ENCODE measurements around the gene CDC25C.

CDC25C gene

DNA sequence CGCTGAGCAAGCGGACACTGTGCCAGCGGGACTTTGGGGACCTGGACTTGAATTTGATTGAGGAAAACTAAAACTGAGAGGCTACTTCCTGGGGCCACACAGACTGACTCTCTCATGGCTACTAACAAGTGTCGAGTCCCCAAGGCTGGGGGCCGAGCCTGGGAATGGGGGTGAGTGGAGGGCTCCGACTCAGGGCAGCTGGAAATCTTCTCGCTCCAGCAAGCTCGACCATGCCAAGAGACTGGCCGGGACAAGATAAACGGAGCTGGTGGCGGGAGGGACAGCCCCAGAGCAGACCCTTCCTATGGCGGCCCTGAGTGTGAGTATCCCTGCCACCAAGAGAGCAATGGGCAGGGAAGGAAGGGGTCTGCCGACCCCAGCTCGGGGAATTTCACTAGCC lies 15.3 kb upstream of the CDC25C start:
- Histone ChIP-seq H3K9me3 (ENCODE audit: control insufficient read depth, low read length) (no peaks in the 10 kb centered on the region), H3K18ac (ENCODE audit: low read depth in 1 of 2, low read length in 2 of 2) (no peak overlapping the region), H3K36me3 (ENCODE audit: control insufficient read depth in 1 of 2, insufficient read depth in 2 of 2, low read depth in 1 of 2, low read length in 2 of 2) (peaks cover 55 to 71% of the 10 kb centered on the region in 2 experiments), H3K14ac (ENCODE audit: low read length in 2 of 2) (no peak overlapping the region), H3K9ac (ENCODE audit: low read length) (no peak overlapping the region), H3K27ac (ENCODE audit: low read length, poor library complexity, severe bottlenecking) (no peak overlapping the region), H3K4ac (ENCODE audit: low read depth in 1 of 2, low read length in 2 of 2) (no peak overlapping the region), H2BK12ac (ENCODE audit: low read length in 2 of 2) (no peak overlapping the region), H3K27me3 (ENCODE audit: control insufficient read depth in 1 of 2, insufficient read depth in 1 of 2, low read length in 2 of 2) (no peaks in the 10 kb centered on the region), H2BK5ac (ENCODE audit: low read depth, low read length, poor library complexity, severe bottlenecking) (no peak overlapping the region), H3K4me1 (ENCODE audit: control insufficient read depth, insufficient read depth, low read depth, low read length) (peaks cover 2% of the 10 kb centered on the region), H2BK15ac (ENCODE audit: low read depth, poor library complexity, severe bottlenecking) (no peak overlapping the region), H2BK120ac (ENCODE audit: low read depth, low read length) (no peak overlapping the region), H4K91ac (ENCODE audit: low read length) (no peak overlapping the region), H2AFZ (ENCODE audit: low read depth, low read length) (no peak overlapping the region), H3K4me2 (ENCODE audit: low read length, poor library complexity, severe bottlenecking) (no peak overlapping the region), H3K79me1 (replicated peaks; ENCODE audit: low read length, poor library complexity, severe bottlenecking) (peaks cover 42% of the 10 kb centered on the region), H2AK5ac (ENCODE audit: low read length, severe bottlenecking) (no peak overlapping the region), H3K4me3 (ENCODE audit: insufficient read depth in 1 of 2, low read depth in 1 of 2, low read length in 2 of 2) (no peak overlapping the region), H4K8ac (ENCODE audit: low read length) (no peak overlapping the region), H3K23ac (ENCODE audit: low read length in 2 of 2) (no peak overlapping the region)
- DNase-seq: no peak
- 99% methylated on average over 14 of the region's 14 CpGs for WGBS

DNA sequence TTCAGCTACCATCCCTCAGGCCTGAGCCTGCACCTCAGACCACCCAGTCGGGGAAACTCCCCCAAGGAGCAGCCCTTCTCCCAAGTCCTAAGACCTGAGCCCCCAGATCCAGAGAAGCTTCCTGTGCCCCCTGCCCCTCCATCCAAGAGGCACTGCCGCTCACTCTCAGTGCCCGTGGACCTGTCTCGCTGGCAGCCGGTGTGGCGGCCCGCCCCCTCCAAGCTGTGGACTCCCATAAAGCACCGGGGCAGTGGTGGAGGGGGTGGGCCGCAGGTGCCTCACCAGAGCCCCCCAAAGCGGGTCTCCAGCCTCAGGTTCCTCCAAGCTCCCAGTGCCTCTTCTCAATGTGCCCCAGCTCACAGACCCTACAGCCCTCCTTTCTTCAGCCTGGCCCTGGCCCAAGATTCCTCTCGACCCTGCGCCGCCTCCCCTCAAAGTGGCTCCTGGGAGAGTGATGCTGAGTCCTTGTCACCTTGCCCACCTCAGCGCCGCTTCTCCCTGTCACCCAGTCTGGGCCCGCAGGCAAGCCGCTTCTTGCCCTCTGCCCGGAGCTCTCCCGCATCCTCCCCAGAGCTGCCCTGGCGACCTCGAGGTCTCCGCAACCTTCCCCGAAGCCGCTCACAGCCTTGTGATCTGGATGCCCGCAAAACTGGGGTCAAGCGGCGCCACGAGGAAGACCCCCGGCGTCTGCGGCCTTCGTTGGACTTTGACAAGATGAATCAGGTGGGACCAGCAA lies 13.5 kb upstream of the CDC25C start:
- peaks cover 61 to 87% of the 10 kb centered on the region in 2 experiments for H3K36me3 ChIP-seq (ENCODE audit: control insufficient read depth in 1 of 2, insufficient read depth in 2 of 2, low read depth in 1 of 2, low read length in 2 of 2)
- H4K91ac ChIP-seq (ENCODE audit: low read length): no peak overlapping the region
- no peak overlapping the region for H2BK120ac ChIP-seq (ENCODE audit: low read depth, low read length)
- no peak overlapping the region for H3K4me3 ChIP-seq (ENCODE audit: insufficient read depth in 1 of 2, low read depth in 1 of 2, low read length in 2 of 2)
- WGBS: 99% methylated on average over 25 of the region's 32 CpGs
- no peak overlapping the region for H3K9ac ChIP-seq (ENCODE audit: low read length)
- H3K27ac ChIP-seq (ENCODE audit: low read length, poor library complexity, severe bottlenecking): no peak overlapping the region
- no peak overlapping the region for H4K8ac ChIP-seq (ENCODE audit: low read length)
- H2BK15ac ChIP-seq (ENCODE audit: low read depth, poor library complexity, severe bottlenecking): no peak overlapping the region
- peaks cover 42% of the 10 kb centered on the region for H3K79me1 ChIP-seq (replicated peaks; ENCODE audit: low read length, poor library complexity, severe bottlenecking)
- no peak overlapping the region for H3K4me2 ChIP-seq (ENCODE audit: low read length, poor library complexity, severe bottlenecking)
- H3K4ac ChIP-seq (ENCODE audit: low read depth in 1 of 2, low read length in 2 of 2): no peak overlapping the region
- H3K23ac ChIP-seq (ENCODE audit: low read length in 2 of 2): no peak overlapping the region
- H3K18ac ChIP-seq (ENCODE audit: low read depth in 1 of 2, low read length in 2 of 2): no peak overlapping the region
- H2BK12ac ChIP-seq (ENCODE audit: low read length in 2 of 2): no peak overlapping the region
- DNase-seq: no peak
- H3K4me1 ChIP-seq (ENCODE audit: control insufficient read depth, insufficient read depth, low read depth, low read length): peaks cover 6% of the 10 kb centered on the region
- H3K9me3 ChIP-seq (ENCODE audit: control insufficient read depth, low read length): no peaks in the 10 kb centered on the region
- H3K14ac ChIP-seq (ENCODE audit: low read length in 2 of 2): no peak overlapping the region
- H2AFZ ChIP-seq (ENCODE audit: low read depth, low read length): no peak overlapping the region
- no peak overlapping the region for H2AK5ac ChIP-seq (ENCODE audit: low read length, severe bottlenecking)
- no peaks in the 10 kb centered on the region for H3K27me3 ChIP-seq (ENCODE audit: control insufficient read depth in 1 of 2, insufficient read depth in 1 of 2, low read length in 2 of 2)
- no peak overlapping the region for H2BK5ac ChIP-seq (ENCODE audit: low read depth, low read length, poor library complexity, severe bottlenecking)

DNA sequence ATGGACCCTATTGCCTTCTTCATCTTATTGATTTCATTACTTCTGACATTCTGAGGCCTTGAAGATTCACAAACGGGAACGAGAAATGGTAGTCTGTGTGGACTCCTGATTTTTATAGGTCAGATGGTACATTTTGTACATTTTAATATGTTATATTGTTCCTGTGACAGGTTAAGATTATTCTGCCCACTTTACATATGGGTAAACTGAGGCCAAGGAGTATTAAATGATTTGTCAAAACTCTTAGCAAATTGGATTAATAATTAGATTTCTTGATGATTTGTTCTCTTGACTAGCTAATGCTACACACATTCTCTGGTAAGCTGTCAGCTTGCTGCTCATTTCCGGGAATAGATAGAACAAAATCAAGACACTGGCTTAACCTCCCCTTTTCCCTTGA lies 8.4 kb upstream of the CDC25C start:
- Histone ChIP-seq H2BK120ac (ENCODE audit: low read depth, low read length) (no peak overlapping the region), H4K91ac (ENCODE audit: low read length) (no peak overlapping the region), H3K9ac (ENCODE audit: low read length) (peak overlapping the region; percentile 100), H3K18ac (ENCODE audit: low read depth in 1 of 2, low read length in 2 of 2) (no peak overlapping the region), H3K36me3 (ENCODE audit: control insufficient read depth in 1 of 2, insufficient read depth in 2 of 2, low read depth in 1 of 2, low read length in 2 of 2) (peaks cover 20 to 46% of the 10 kb centered on the region in 2 experiments), H4K8ac (ENCODE audit: low read length) (no peak overlapping the region), H3K4ac (ENCODE audit: low read depth in 1 of 2, low read length in 2 of 2) (no peak overlapping the region), H3K9me3 (ENCODE audit: control insufficient read depth, low read length) (no peaks in the 10 kb centered on the region), H2AK5ac (ENCODE audit: low read length, severe bottlenecking) (peak overlapping the region; percentile 55), H2AFZ (ENCODE audit: low read depth, low read length) (no peak overlapping the region), H3K14ac (ENCODE audit: low read length in 2 of 2) (no peak overlapping the region), H3K27ac (ENCODE audit: low read length, poor library complexity, severe bottlenecking) (no peak overlapping the region), H2BK15ac (ENCODE audit: low read depth, poor library complexity, severe bottlenecking) (no peak overlapping the region), H3K4me3 (ENCODE audit: insufficient read depth in 1 of 2, low read depth in 1 of 2, low read length in 2 of 2) (peak overlapping the region in 1 of 2 experiments; percentile 99), H3K79me1 (replicated peaks; ENCODE audit: low read length, poor library complexity, severe bottlenecking) (peaks cover 12% of the 10 kb centered on the region), H3K27me3 (ENCODE audit: control insufficient read depth in 1 of 2, insufficient read depth in 1 of 2, low read length in 2 of 2) (no peaks in the 10 kb centered on the region), H2BK12ac (ENCODE audit: low read length in 2 of 2) (no peak overlapping the region), H3K4me1 (ENCODE audit: control insufficient read depth, insufficient read depth, low read depth, low read length) (peaks cover 8% of the 10 kb centered on the region), H3K23ac (ENCODE audit: low read length in 2 of 2) (no peak overlapping the region), H3K4me2 (ENCODE audit: low read length, poor library complexity, severe bottlenecking) (peak overlapping the region; percentile 55), H2BK5ac (ENCODE audit: low read depth, low read length, poor library complexity, severe bottlenecking) (no peak overlapping the region)
- WGBS: 100% methylated on average over 1 of the region's 3 CpGs
- no peak for DNase-seq

DNA sequence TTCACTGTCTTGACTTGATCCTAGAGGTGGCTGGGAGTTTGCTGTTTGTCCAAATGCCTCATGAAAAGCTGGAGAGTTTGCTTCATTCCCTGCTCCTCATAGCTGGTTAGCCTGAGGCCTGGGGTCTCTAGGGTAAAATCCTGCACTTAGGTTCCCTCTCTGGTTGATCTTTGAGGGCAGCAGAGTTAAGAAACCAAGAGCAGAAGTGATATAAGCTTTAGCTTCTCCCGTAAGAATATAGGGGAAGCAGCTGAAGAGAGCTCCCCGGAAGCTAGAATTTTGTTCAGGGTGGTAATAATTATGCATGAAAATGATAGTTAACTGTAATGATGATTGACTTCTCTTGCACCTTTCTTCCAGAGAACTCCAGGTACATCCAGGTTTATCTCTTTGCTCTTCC lies 7.9 kb upstream of the CDC25C start:
- no peak overlapping the region for H2AFZ ChIP-seq (ENCODE audit: low read depth, low read length)
- peak overlapping the region; percentile 55 for H3K4me2 ChIP-seq (ENCODE audit: low read length, poor library complexity, severe bottlenecking)
- H2BK12ac ChIP-seq (ENCODE audit: low read length in 2 of 2): no peak overlapping the region
- H3K27ac ChIP-seq (ENCODE audit: low read length, poor library complexity, severe bottlenecking): peak overlapping the region; percentile 0
- H2BK120ac ChIP-seq (ENCODE audit: low read depth, low read length): no peak overlapping the region
- no peak for DNase-seq
- 83% methylated on average over 2 of the region's 2 CpGs for WGBS
- peak overlapping the region in 1 of 2 experiments; percentile 76 for H3K4ac ChIP-seq (ENCODE audit: low read depth in 1 of 2, low read length in 2 of 2)
- H3K18ac ChIP-seq (ENCODE audit: low read depth in 1 of 2, low read length in 2 of 2): no peak overlapping the region
- peak overlapping the region in 1 of 2 experiments; percentile 99 for H3K4me3 ChIP-seq (ENCODE audit: insufficient read depth in 1 of 2, low read depth in 1 of 2, low read length in 2 of 2)
- peaks cover 15 to 41% of the 10 kb centered on the region in 2 experiments for H3K36me3 ChIP-seq (ENCODE audit: control insufficient read depth in 1 of 2, insufficient read depth in 2 of 2, low read depth in 1 of 2, low read length in 2 of 2)
- no peak overlapping the region for H2BK5ac ChIP-seq (ENCODE audit: low read depth, low read length, poor library complexity, severe bottlenecking)
- H2AK5ac ChIP-seq (ENCODE audit: low read length, severe bottlenecking): peak overlapping the region; percentile 55
- H3K9ac ChIP-seq (ENCODE audit: low read length): peak overlapping the region; percentile 100
- H3K23ac ChIP-seq (ENCODE audit: low read length in 2 of 2): no peak overlapping the region
- H3K9me3 ChIP-seq (ENCODE audit: control insufficient read depth, low read length): no peaks in the 10 kb centered on the region
- H4K8ac ChIP-seq (ENCODE audit: low read length): peak overlapping the region; percentile 39
- peak overlapping the region in 1 of 2 experiments; percentile 66 for H3K14ac ChIP-seq (ENCODE audit: low read length in 2 of 2)
- no peak overlapping the region for H2BK15ac ChIP-seq (ENCODE audit: low read depth, poor library complexity, severe bottlenecking)
- H3K27me3 ChIP-seq (ENCODE audit: control insufficient read depth in 1 of 2, insufficient read depth in 1 of 2, low read length in 2 of 2): no peaks in the 10 kb centered on the region
- H3K79me1 ChIP-seq (replicated peaks; ENCODE audit: low read length, poor library complexity, severe bottlenecking): peaks cover 8% of the 10 kb centered on the region
- no peak overlapping the region for H4K91ac ChIP-seq (ENCODE audit: low read length)
- peaks cover 9% of the 10 kb centered on the region for H3K4me1 ChIP-seq (ENCODE audit: control insufficient read depth, insufficient read depth, low read depth, low read length)

Measured in mesenchymal stem cell (in vitro differentiated cells and primary cell).